Right lobe of liver (tissue), 4 donors: ENCODE results near the gene YKT6.
"Not testable (repeated sequence)": the region's sequence is repeated elsewhere in the genome, so short reads cannot be mapped to it uniquely, and the experiment has no call there.

ENCODE experiments used
- POLR2A ChIP-seq: fragments of 450-650 bp; IDR thresholded peaks from one replicate; pipeline ENCODE4 v1.6.1; 2017; ENCODE audit warnings: antibody characterized with exemption, mild to moderate bottlenecking
- TF ChIP-seq, protein P1 (sequence below), 4 donors: fragments of 200-600 bp in 3 of 4; fragments of 450-650 bp in 1 of 4; IDR thresholded peaks; one replicate each; pipeline versions ENCODE4 v1.5.1 to v1.8.0; 2016 to 2022; ENCODE audit warnings: antibody characterized with exemption in 4 of 4, mild to moderate bottlenecking in 2 of 4
- donor health status: DM: no; HTN: no; CAD: no.
- donor health status: DM: no; HTN: no; CAD: no.
- donor health status: DM: no; HTN: yes; CAD: no.

- TF ChIP-seq, protein P1, sequence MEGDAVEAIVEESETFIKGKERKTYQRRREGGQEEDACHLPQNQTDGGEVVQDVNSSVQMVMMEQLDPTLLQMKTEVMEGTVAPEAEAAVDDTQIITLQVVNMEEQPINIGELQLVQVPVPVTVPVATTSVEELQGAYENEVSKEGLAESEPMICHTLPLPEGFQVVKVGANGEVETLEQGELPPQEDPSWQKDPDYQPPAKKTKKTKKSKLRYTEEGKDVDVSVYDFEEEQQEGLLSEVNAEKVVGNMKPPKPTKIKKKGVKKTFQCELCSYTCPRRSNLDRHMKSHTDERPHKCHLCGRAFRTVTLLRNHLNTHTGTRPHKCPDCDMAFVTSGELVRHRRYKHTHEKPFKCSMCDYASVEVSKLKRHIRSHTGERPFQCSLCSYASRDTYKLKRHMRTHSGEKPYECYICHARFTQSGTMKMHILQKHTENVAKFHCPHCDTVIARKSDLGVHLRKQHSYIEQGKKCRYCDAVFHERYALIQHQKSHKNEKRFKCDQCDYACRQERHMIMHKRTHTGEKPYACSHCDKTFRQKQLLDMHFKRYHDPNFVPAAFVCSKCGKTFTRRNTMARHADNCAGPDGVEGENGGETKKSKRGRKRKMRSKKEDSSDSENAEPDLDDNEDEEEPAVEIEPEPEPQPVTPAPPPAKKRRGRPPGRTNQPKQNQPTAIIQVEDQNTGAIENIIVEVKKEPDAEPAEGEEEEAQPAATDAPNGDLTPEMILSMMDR (IDR thresholded peaks at IDR 0.05), result not testable (repeated sequence)
- not testable (repeated sequence) for TF ChIP-seq POLR2A
Observed at GRCh38 chr7:44171901-44172300, 28.9 kb upstream of the YKT6 start.
